SK-N-SH (cell line): Measurements from ENCODE around the gene MGAT5B. TPM values are rescaled to one million over a fixed set of nuclear protein-coding genes. Genes with fewer than 3 reads are reported as not detected.

Experiments used
- CTCF ChIA-PET: fragments of 300-600, 350-600 bp; formaldehyde crosslinking; extraction: SDS; loops from one replicate; lab custom pipeline; 2021; lab: Yijun Ruan, JAX
- POLR2A ChIA-PET: fragments of 350-600 bp; sonication (Branson Sonifier 250); formaldehyde crosslinking; extraction: SDS; loops from one replicate; lab custom pipeline; 2020; ENCODE audit warnings: antibody characterized with exemption, inconsistent platforms; lab: Yijun Ruan, JAX
- DNase-seq: peaks from one replicate; pipeline ENCODE4 v3.0.0; 2012
- H2AFZ ChIP-seq: fragments of 200-600 bp; sonication (generic); 2 replicates; pipeline ENCODE4 v1.8.1; 2016; ENCODE audit warnings: antibody characterized with exemption, mild to moderate bottlenecking, low read depth
- H3F3A ChIP-seq: fragments of 200-600 bp; sonication (generic); replicated peaks from 2 replicates; pipeline ENCODE3; 2016; ENCODE audit warnings: antibody characterized with exemption, mild to moderate bottlenecking; ENCODE audit not compliant: insufficient read depth
- H3K27ac ChIP-seq, 2 experiments: fragments of 200-500 bp in 1 of 2; fragments of 200-600 bp in 1 of 2; sonication (Bioruptor generic) in 1 of 2; sonication (generic), shearing (Covaris generic) in 1 of 2; 2 replicates each; pipeline versions ENCODE4 v1.5.1 to v1.6.1; 2014 to 2016; ENCODE audit warnings: low read depth in 2 of 2, inconsistent platforms in 1 of 2, low read length in 1 of 2, mild to moderate bottlenecking in 1 of 2, mixed read lengths in 1 of 2
- H3K27me3 ChIP-seq: fragments of 200-600 bp; sonication (generic), shearing (Covaris generic); 2 replicates; pipeline ENCODE4 v1.6.1; 2016; ENCODE audit warnings: mixed run types; ENCODE audit not compliant: insufficient read depth
- H3K36me3 ChIP-seq, 2 experiments: fragments of 200-500 bp in 1 of 2; fragments of 200-600 bp in 1 of 2; sonication (Bioruptor generic) in 1 of 2; sonication (generic) in 1 of 2; replicated peaks in 1 of 2; 2 replicates each; pipeline versions ENCODE3 to v1.5.1; 2014 to 2016; ENCODE audit warnings: low read length in 1 of 2, mild to moderate bottlenecking in 1 of 2; ENCODE audit not compliant: insufficient read depth in 2 of 2, control insufficient read depth in 1 of 2
- H3K4me1 ChIP-seq, 2 experiments: fragments of 200-500 bp in 1 of 2; fragments of 200-600 bp in 1 of 2; sonication (Bioruptor generic) in 1 of 2; sonication (generic), shearing (Covaris generic) in 1 of 2; 2 replicates each; pipeline versions ENCODE4 v1.5.1 to v1.6.1; 2014 to 2016; ENCODE audit warnings: low read depth in 1 of 2, low read length in 1 of 2, mixed run types in 1 of 2; ENCODE audit not compliant: insufficient read depth in 2 of 2, control insufficient read depth in 1 of 2
- H3K4me2 ChIP-seq: fragments of 200-600 bp; sonication (generic), shearing (Covaris generic); 2 replicates; pipeline ENCODE4 v1.6.1; 2017; ENCODE audit warnings: mixed run types
- H3K4me3 ChIP-seq, 2 experiments: fragments of 200-500 bp in 1 of 2; fragments of 200-600 bp in 1 of 2; sonication (Bioruptor generic) in 1 of 2; sonication (generic), shearing (Covaris generic) in 1 of 2; 2 replicates each; pipeline versions ENCODE4 v1.5.1 to v1.8.1; 2014 to 2016; ENCODE audit warnings: low read depth in 2 of 2, inconsistent platforms in 1 of 2, low read length in 1 of 2, mild to moderate bottlenecking in 1 of 2, mixed read lengths in 1 of 2, moderate library complexity in 1 of 2
- H3K79me2 ChIP-seq: fragments of 200-600 bp; sonication (generic); 2 replicates; pipeline ENCODE4 v1.8.1; 2017; ENCODE audit warnings: mild to moderate bottlenecking; ENCODE audit not compliant: insufficient read depth
- H3K9ac ChIP-seq: fragments of 200-600 bp; sonication (generic); 2 replicates; pipeline ENCODE4 v1.6.1; 2017; ENCODE audit warnings: mixed run types
- H3K9me2 ChIP-seq: fragments of 200-600 bp; sonication (generic); 2 replicates; pipeline ENCODE4 v1.6.1; 2017; ENCODE audit warnings: mixed run types
- H3K9me3 ChIP-seq: fragments of 200-600 bp; sonication (generic); 2 replicates; pipeline ENCODE4 v1.6.1; 2017; ENCODE audit warnings: mixed run types, mild to moderate bottlenecking, moderate library complexity
- H4K20me1 ChIP-seq: fragments of 200-600 bp; sonication (generic); 2 replicates; pipeline ENCODE4 v1.6.1; 2017; ENCODE audit warnings: mild to moderate bottlenecking, mixed run types; ENCODE audit not compliant: insufficient read depth
- EZH2phosphoT487 ChIP-seq: fragments of 200-600 bp; sonication (generic); IDR thresholded peaks from 2 replicates; pipeline ENCODE4 v1.6.1; 2017; ENCODE audit warnings: low read depth, mixed run types, mild to moderate bottlenecking, antibody characterized with exemption, moderate library complexity, borderline replicate concordance
- FOXJ3 ChIP-seq: sonication (generic); formaldehyde crosslinking; IDR thresholded peaks from 2 replicates; pipeline ENCODE4 v1.5.1; 2020; ENCODE audit warnings: mild to moderate bottlenecking, missing genetic modification reagents
- FOXM1 ChIP-seq: IDR thresholded peaks from 2 replicates; pipeline ENCODE4 v1.4.0; 2012; ENCODE audit warnings: low read depth, mild to moderate bottlenecking
- GABPA ChIP-seq: IDR thresholded peaks from 2 replicates; pipeline ENCODE4 v1.4.0; 2012; ENCODE audit warnings: low read depth, mild to moderate bottlenecking
- NRF1 ChIP-seq: IDR thresholded peaks from 2 replicates; pipeline ENCODE4 v1.6.1; 2012; ENCODE audit warnings: low read depth, mild to moderate bottlenecking, low read length
- PBX3 ChIP-seq: IDR thresholded peaks from 2 replicates; pipeline ENCODE4; 2012
- RCOR1 ChIP-seq: fragments of 150-350 bp; IDR thresholded peaks from 2 replicates; pipeline ENCODE4 v1.6.1; 2017; ENCODE audit warnings: antibody characterized with exemption, low read length
- REST ChIP-seq: IDR thresholded peaks from 2 replicates; pipeline ENCODE4 v1.6.1; 2012; ENCODE audit warnings: mild to moderate bottlenecking, low read depth, low read length, moderate library complexity
- RXRA ChIP-seq: IDR thresholded peaks from 2 replicates; pipeline ENCODE4 v1.4.0; 2012; ENCODE audit warnings: low read depth, mild to moderate bottlenecking, borderline replicate concordance
- WGBS: methylation state at CpG from one replicate; pipeline ENCODE4 v1.1.6; 2017; ENCODE audit warnings: low lambda C conversion rate; 5-methylcytosine and 5-hydroxymethylcytosine counted together
- polyA plus RNA-seq, 3 experiments: library from polyadenylated mRNA; depleted of rRNA; stranded (reverse); fragments of >200 nt; gene quantifications; 2 replicates each; pipeline ENCODE4 v1.2.3, GENCODE V29; 2012

The MGAT5B gene
- polyA plus RNA-seq, 1 of the 3 experiments (the other 2 are of a cell fraction), result 13.8 TPM

GRCh38 chr17:76830987-76831715, 37.1 kb upstream of the MGAT5B start:
- H3K79me2 ChIP-seq, result no peaks in the 10 kb centered on the region

More at GRCh38 chr17:76830987-76831715, 37.1 kb upstream of the MGAT5B start:
- H4K20me1 ChIP-seq, result no peaks in the 10 kb centered on the region
- no peaks in the 10 kb centered on the region for H3F3A ChIP-seq
- H3K27ac ChIP-seq, result no peak overlapping the region
- H2AFZ ChIP-seq, result no peak overlapping the region
- no peak overlapping the region for H3K9ac ChIP-seq
- peaks cover 7% of the 10 kb centered on the region for H3K27me3 ChIP-seq
- H3K36me3 ChIP-seq, result no peaks in the 10 kb centered on the region
- CTCF ChIA-PET, result interaction anchor here (1.1 to 1.6 kb wide), 4 partner anchors 11 to 225 kb away, joined by 3 to 6 read pairs (median 6); partner anchors contain the start of gene MGAT5B
- POLR2A ChIA-PET, result no interaction called here
- no peak for DNase-seq
- no peak overlapping the region for H3K4me3 ChIP-seq
- H3K9me2 ChIP-seq, result no peaks in the 10 kb centered on the region
- 69% methylated on average over 10 of the region's 10 CpGs for WGBS
- no peaks in the 10 kb centered on the region for H3K9me3 ChIP-seq
- H3K4me1 ChIP-seq, result peaks cover 0 to 16% of the 10 kb centered on the region in 2 experiments; a peak in 1 of 4 replicates
- no peak overlapping the region for H3K4me2 ChIP-seq
- no peak for TF ChIP-seq RXRA
- no peak for TF ChIP-seq GABPA
- no peak for TF ChIP-seq EZH2phosphoT487
- no peak for TF ChIP-seq FOXJ3 (CRISPR knock-in tag)
- TF ChIP-seq RCOR1, result no peak
- TF ChIP-seq REST, result no peak
- TF ChIP-seq FOXM1, result no peak
- TF ChIP-seq NRF1, result no peak
- TF ChIP-seq PBX3, result no peak
